ENCODE results near the gene HTT. TPM values are rescaled to one million over a fixed set of nuclear protein-coding genes. Genes with fewer than 3 reads are reported as not detected.

HTT gene
- total and polyA plus RNA-seq, 2 of the 8 experiments (the other 6 are each of a cell fraction or from before 2014, with no cell fraction given), result 24.0 to 71.0 TPM

GRCh38 chr4:3227878-3228675 lies 153.6 kb downstream of the HTT start (continued):
- TF ChIP-seq BCL11A (IDR thresholded peaks at IDR 0.05; ENCODE audit: low read depth in 2 of 2, low read length in 2 of 2) (no peak), SP2 (IDR thresholded peaks at IDR 0.05; ENCODE audit: low read length) (no peak)
